ENCODE measurements around the gene ZNF76. TPM values are rescaled to one million over a fixed set of nuclear protein-coding genes. Genes with fewer than 3 reads are reported as not detected.
A peak's percentile ranks its signal among the peaks of the same experiment; 100 is the strongest.

Gene ZNF76
- 15.9 and 21.0 TPM in 2 replicates for total RNA-seq

DNA sequence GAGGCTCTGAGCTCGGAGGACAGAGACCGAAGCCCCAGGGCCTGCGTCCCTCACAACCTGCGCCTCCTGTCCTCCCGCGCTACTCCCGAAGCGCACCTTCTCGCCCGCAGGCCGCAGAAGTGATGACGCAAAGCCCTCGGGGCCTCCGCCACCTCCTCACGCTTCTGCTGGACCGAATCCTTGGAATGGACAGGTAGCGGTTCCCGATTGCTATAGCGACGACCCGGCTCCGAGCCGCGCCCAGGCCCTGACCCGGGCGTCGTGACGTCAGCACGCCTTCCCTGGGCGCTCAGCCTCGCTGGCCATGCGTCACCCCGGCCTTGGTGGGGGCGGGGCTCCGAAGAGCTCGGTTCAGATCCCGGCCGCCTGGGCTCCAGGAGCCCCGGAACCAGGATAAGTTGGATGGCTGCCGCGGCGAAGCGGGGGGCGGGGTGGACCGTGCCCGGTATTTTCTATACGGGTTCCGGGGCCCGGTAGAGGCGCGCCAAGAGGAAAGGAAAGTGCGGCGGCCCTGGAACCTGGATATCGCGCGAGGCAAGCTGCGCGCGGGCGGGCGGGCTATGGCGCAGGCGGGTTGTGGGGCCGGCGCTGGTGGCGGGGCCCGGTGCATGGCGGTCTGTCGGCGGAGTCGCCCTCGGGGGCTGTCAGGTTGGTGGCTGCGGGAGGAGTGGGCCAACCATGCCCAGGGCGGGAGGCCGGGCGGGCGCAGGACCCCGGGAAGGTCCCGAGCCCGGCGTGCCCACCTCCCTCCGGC lies at the start of gene ZNF76:
TSS of gene ZNF76 (plus strand) at position 542 of the 754 bp plus-strand sequence. CDS start 21,417 bp downstream, outside the sequence.
- peak; percentile 95 to 97 for DNase-seq (ENCODE audit: low read depth in 2 of 2)

DNA sequence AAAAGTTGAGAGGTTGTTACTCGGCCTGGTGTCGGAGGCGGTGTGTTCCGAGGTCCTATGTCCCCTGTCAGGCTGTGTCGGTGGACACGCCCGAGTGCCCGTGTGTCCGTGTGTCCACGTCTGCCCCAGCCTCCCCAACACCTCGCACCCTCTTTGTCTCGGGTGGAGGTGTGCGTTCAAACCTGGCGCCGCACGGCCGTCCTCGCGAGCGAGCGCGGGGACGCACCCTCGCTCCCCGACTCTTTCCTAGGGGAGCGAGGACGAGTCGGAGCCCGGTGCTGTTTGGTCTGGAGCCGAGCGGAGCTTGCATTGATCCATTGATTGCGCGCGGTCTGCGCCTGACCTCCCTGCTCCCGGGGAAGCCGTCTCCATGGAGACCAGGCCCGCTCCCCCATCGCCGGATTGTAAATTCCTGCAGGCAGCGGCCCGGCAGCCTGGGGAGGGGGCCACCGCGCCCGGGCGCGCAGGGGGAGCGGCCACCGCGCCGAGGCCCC lies 46.2 kb upstream of the ZNF76 start:
- DNase-seq (ENCODE audit: low read depth in 2 of 2) = no peak

DNA sequence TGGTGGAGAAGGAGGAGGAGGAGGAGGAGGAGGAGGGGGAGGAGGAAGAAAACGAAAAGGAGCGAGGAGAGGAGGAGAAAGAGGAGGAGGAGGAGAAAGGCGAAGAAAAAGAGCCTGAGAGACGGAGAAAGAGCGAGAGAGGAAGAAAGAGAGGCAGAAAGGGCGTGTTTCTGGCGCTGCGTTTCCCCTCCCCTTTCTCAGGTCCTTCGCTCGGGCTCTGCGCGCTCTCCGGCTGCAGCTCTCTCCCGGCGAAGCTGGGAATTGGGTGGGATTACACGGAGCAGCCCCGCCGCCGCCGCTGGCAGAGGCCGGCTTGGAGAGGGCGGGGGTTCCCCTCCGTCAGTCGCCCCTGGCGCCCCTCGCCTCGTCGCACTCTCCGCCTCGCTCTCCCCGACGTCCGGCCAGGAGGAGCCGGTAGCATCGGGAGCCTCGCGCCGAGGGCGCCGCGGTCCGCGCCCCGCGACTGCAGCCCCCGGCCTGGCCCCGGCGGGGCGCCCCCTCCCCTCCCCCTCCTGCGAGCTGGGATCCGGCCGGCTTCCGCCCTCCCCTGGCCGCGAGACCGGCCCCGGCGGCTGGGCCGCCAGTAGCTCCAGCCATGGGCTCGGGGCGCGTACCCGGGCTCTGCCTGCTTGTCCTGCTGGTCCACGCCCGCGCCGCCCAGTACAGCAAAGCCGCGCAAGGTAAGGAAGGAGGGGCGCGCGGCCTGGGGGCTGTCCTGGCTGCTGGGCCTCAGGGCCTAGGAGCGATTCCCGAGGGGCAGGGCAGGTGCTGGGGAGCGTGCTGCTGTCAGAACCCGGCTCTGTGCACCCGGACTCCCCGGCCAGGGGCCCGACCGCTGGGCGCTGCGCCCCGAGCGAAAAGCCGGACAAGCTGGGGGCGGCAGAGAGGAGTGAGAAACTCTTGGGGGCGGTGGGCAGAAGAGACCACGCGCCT lies 45.4 kb upstream of the ZNF76 start, which contains the start of gene SCUBE3:
TSS of gene SCUBE3 (plus strand) at position 133 of the 933 bp plus-strand sequence. CDS start at position 596, 463 bp downstream.
- peak; percentile 28 to 48 for DNase-seq (ENCODE audit: low read depth in 2 of 2)

DNA sequence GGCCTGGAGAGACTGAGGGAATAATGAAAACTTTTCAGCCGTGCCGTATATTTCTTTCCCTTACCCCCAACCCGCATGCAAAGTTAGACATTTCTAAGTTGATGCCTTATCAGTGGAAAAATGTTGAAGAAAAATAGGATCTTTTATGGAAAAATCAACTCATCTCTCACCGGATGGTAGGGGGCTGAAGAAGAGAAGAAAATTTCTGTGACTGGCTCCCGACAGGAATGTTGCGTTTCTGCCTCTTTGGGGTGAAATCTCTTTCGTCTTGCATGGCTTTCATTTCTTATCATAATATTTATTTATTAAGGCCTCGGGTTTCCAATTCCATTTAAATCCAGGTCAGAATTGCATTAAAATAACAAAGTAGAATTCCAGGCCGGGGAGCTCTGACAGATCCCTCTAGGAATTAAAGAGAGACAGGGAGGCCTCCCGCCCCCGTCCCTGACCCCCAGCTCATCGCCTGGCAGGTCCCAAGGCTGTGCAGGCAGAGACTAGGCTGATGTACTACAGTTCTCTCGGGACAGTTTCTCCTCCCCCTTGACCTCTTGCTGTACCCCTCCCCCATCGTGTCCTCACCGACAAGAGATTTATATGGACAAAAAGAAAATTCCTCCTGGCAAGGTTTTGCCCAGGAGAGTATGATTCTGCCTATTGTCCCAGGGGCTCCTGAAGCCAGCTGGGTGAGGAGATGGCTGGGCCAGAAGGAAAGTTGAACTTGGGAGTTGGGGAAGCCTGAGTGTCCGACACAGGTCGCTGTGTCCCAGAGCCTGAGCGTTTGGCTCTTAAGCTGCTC lies 44.5 kb upstream of the ZNF76 start:
- no peak for DNase-seq (ENCODE audit: low read depth in 2 of 2)

DNA sequence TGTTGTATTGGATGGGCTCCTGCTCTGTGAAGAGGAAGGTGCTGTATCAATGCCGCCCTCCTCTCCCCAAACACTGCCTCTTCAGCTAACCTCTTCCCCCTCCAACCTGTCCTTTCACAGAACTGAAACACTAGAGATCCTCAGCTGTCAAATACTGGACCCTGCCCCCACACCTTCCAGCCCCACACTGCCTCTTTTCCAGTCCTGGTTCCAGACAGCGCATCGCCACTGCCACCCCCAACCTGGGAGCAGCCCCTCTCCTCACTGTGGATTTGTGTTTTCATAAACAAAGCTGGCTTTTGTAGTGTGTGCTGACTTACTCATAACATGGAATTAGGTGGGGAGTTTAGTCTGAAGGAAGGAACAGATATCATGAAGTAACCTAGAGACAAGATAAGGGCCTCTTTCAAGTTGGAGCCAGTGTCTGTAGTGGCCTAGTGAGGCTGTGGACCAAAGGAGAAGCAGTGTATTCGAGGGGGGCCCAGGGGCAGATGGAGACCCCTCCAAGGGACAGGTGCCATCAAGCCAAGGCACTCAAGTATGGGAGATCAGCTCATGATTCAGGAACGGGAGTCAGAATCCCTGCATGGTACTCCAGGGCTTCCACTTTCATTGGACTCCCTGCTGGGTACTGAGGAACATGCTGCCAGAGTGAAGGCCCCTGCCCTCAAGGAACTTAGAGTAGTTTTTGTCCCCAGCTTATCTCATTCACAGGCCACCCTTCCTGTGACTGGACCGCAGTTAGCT lies 43.7 kb upstream of the ZNF76 start:
- no peak for DNase-seq (ENCODE audit: low read depth in 2 of 2)

DNA sequence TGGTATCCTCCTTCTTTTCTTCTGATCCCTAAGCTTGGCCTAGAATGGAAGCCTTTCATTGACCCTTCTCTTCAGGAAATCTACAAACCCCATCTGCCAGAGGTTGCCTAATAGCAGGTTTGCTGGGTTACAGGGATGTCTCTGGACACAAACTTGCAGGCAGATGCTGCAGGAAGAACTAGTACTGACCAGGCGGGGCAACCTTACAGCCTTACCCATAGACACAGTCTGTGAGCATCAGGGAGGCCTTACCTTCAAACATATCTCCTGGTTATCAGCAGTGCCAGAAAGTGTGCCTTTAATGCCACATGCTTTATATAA lies 43.2 kb upstream of the ZNF76 start:
- no peak for DNase-seq (ENCODE audit: low read depth in 2 of 2)

DNA sequence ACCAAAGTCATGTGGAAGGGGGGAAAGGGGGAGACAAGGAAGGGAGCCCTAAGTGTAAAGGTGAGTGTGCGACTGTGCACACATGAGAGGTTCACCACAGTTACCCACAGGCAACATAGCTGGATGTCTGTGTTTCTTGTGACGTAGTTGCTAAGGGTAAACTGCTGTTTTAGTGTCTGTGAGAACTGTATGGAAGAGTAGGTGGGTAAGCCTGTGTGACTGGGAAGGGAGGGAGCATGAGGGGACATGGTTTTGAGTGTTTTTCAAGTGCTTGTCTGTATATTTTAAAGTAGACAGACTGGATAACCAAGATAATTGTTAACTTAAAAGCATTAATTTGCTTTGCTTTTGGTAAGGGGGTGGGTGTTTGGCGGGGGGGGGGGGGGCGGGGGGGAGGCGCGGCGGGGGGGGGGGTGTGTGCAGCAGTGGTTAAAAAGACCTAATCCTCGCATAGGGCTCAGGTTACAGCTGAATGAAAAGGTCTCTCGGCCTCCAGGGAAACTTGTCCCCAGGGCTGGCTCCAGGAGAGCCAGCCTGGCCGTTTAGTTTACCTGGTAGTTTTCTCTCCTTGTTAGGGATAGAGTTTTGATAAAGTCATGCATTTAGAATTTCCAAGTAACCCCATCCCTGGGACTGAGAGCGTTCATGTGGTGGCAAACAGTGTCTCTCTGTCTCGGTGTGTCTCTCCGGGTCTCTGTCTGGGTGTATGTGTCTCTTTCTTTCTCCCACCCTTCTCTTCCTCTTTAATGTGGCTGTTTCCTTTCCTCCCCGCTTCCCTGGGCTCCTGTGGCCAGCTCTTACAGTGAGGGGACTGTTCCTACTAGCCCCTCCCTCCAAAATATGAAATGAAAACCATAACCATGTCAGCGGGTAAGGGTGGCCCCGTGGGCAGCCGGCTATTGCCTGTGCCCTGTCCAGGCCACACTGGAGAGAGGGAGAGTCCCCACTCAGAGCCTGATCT lies 42.4 kb upstream of the ZNF76 start:
- no peak for DNase-seq (ENCODE audit: low read depth in 2 of 2)

DNA sequence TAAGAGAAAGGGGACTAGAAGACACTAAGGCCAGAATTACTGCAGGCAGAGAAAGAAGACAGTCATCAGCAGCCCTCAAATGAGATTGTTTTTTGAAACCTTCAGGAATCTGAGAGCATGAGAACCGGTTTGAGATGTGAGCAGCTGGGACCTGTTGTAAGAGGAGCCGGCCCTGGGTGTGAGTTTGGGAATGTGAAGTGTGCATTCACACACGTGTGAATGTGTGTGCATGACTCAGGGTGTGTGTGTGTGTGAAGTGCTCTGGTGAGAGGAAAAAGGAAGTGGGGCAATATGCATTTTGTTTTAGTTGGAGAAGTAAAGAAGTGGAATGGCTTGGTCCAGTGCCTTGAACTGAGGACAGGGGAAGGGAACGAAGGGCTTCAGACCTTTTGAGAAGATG lies 41.5 kb upstream of the ZNF76 start:
- DNase-seq (ENCODE audit: low read depth in 2 of 2) = peak in 1 of 2 donors; percentile 46

DNA sequence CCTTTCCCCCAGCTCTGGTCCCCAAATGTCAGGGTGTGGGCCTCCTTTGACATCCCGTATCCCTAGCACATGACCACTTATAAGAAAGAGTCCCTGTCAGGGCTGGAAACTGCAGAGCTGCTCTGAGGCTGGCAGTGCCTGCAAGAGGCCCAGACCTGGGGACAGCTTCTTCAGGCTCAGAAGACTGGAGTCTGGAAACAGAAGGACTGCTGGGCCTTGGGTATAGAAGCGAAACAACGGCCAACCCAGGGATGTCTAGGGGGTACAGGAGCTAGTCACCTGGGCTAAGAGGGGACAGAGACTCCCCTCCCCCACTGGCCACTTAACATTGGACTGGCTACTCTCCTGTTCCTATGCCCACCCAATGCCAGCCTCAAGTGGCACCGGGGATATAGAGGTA lies 41.1 kb upstream of the ZNF76 start:
- no peak for DNase-seq (ENCODE audit: low read depth in 2 of 2)

DNA sequence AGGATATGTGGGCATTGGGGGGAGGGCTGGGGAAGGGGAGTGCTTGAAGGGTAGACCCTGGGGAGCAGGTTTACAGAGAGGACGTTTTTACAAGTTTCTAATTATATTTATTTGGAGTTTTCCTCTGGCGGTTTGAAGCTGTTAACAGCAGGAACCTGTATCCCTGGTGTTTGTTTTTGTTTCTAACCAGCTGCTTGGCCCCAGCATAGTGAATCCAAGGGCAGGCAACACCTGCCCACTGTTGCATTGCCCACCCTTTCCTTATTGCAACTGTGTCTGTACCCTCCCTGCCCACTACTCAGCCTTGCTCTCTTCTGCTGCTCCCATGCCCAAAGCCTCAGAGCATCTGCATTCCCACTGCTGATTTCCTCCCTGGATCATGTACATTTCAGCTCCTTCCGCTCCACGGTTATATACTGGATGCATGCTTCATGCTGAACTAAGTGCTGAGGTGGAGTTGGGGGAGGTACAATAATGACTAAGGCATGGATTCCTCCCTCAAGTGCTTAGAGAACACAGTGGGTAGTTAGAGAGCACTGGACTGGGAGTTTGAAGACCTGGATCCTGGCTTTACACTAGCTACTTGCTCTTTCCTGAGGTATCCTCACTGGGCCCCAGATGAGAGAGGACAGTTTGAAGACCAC lies 39.7 kb upstream of the ZNF76 start:
- DNase-seq (ENCODE audit: low read depth in 2 of 2) = no peak

DNA sequence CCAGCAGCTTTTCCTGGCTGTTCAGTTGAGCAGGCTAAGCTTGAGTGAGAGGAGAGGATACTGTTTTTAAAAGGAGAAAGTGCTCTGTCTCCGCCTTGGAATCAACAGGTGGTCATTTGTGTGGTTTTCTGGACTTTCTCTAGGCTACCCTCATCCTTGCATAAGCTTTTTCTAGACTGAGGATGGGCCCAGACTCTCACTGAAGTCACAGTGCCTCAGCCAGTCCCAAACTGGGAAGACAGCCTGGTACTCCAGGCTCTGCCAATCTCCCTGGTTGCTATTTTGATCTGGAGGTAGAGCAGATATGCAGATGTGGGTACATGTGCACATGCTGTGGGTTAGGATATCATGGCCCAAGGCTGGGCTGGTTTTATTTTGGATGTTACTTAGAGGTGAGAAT lies 38.8 kb upstream of the ZNF76 start:
- no peak for DNase-seq (ENCODE audit: low read depth in 2 of 2)

DNA sequence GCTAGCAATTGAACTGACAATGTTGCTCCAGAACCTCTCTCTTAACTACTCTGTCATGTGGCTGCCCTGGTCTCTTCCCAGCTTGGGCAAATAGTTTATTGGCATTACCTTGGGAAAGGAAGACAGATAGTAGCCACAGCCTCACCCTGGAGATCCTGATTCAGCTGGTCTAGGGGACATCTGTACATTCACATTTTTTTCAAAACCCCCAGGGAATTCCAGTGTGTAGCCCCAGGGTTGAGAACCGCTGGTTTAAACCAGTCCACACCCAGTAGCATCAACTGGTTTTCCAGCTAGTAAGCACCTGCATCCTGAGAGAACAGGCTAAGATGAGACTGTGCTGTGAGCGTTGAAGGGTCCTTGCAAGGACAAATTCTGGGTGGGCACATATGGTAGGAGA lies 36.1 kb upstream of the ZNF76 start:
- no peak for DNase-seq (ENCODE audit: low read depth in 2 of 2)

DNA sequence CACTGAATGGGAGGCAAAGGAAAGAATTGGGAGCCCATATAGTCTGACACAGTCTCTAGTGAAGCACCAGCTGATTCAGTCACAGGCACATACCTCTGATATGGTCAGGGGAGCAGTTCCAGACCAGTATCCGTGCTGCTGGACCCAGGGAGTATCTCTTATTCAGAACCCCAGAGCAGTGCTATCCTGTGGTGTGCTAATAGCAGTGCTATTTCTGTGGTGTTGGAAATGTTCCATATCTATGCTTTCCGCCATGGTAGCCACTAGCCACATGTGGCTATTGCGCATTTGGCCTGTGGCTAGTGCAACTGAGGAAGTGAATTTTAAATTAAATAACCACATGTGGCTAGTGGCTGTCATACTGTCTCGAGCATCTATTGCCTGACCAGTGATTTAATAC lies 34.8 kb upstream of the ZNF76 start:
- DNase-seq (ENCODE audit: low read depth in 2 of 2) = no peak

DNA sequence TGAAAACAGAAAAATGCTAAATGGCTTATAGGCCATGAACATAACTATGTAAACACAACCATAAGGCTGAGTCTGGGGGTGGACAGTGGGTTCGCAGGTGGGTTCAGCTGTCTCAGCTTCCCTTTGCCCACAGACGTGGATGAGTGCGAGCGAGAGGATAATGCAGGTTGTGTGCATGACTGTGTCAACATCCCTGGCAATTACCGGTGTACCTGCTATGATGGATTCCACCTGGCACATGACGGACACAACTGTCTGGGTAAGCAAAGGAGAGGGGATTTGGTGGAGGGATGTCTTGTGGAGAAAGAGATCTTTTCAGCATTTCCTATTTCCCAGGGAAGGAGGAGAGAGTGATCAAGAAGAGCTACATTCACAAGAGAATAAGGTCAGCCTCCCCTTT lies 31.1 kb upstream of the ZNF76 start:
- DNase-seq (ENCODE audit: low read depth in 2 of 2) = no peak

DNA sequence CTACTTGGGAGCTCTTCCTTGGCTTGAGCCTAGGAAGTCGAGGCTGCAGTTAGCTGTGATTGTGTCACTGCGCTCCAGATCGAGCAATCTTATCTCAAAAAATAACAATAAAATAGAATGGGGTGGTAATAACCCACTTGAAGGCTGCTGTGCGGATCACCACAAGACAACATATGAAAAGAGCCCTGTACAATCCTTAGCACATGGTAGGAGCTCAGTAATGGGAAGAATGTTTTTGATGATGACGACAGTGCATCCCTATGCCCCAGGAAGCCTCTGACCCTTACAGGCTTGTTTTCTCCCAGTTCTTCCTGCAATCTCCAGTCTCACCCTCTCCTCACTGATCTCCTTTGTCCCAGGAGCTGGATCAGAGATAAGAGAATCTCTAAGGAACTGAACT lies 30.2 kb upstream of the ZNF76 start:
- DNase-seq (ENCODE audit: low read depth in 2 of 2) = no peak

DNA sequence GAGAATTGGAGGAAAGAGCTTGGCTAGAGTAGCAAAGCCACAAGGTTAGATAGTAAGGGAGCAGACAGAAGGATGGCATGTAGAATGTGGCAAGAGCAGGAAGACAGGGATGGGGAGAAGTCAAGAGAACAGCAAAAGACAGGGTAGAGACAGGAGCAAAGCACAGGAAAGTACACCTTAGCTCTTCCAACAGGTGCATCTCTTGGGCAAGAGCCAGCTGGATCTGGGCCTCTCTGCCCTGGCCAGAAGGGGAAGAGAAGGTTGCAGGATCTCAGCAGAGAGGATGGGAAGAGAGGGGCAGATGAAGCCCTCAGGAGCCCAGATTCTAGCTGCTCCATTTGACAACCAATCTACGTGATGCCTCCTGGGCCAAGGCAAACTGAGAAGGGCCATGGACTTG lies 29.0 kb upstream of the ZNF76 start:
- DNase-seq (ENCODE audit: low read depth in 2 of 2) = no peak

DNA sequence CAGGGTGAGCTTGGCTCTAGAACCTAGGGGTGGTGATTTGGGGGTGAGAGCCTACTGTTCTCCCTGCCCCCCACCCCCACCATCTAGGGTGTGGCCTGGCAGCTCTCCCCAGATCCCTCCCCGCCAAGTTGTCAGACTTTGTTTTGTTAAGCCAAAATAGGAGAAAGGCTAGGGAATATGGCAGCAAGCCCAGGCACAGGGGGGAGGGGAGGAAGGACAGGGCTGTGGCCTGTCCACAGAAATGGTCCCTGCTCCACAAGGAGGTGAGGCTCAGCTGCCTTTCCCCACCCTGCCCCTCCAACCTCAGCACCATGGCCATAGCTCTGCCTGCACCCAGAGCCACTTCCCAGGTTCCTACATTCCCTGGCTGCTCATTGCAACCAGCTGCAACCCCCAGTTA lies 28.6 kb upstream of the ZNF76 start:
- peak in 1 of 2 donors; percentile 53 for DNase-seq (ENCODE audit: low read depth in 2 of 2)

DNA sequence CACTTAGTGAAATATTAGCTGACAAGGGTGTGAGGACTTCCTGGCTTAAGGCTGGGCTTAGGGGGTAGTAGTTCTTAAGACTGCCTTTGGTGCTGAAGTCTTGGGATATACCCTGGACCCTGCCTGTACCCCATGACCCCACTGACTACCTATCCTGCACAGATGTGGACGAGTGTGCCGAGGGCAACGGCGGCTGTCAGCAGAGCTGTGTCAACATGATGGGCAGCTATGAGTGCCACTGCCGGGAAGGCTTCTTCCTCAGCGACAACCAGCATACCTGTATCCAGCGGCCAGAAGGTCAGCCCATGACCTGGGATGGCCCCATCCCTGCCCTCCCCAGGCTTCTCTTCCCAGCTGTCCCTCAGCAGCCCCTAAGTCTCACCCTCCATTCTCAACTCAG lies 28.0 kb upstream of the ZNF76 start:
- DNase-seq (ENCODE audit: low read depth in 2 of 2) = no peak

DNA sequence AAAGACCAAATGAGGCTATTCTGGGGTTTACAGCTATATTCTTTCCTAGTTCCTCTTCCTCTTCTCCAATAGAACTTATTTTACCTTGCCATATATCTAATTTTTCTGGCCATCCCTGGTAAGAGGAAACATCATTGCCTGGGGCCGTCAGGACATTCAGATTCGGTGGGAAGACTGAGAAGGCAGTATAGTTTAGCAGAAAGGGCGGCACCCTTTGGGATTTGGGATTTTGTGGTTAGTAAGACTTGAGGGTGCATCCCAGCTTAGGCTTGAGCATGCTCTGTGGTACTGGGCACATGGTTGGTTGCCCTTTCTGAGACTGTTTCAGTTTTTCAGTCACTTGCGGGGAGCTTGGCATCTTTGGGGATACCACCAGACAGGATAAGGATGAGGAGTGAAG lies 24.6 kb upstream of the ZNF76 start:
- DNase-seq (ENCODE audit: low read depth in 2 of 2) = no peak

Data from lung microvascular endothelial cell (primary cell).